Neuron (in vitro differentiated cells): ENCODE data around the gene CROCC.

Source experiments
- H2AFZ ChIP-seq: one replicate; pipeline ENCODE4 v1.6.1; 2013; ENCODE audit warnings: low read depth, mild to moderate bottlenecking, inconsistent platforms, low read length, moderate library complexity
- H3K27me3 ChIP-seq: one replicate; pipeline ENCODE4 v1.6.1; 2013; ENCODE audit warnings: low read length; ENCODE audit not compliant: insufficient read depth
- H3K36me3 ChIP-seq: one replicate; pipeline ENCODE4 v1.6.1; 2013; ENCODE audit warnings: low read length; ENCODE audit not compliant: insufficient read depth
- H3K4me1 ChIP-seq: one replicate; pipeline ENCODE4 v1.6.1; 2013; ENCODE audit warnings: low read length; ENCODE audit not compliant: insufficient read depth
- H3K4me3 ChIP-seq: 2 replicates; pipeline ENCODE4 v1.5.1; 2013; ENCODE audit warnings: mild to moderate bottlenecking, low read length, moderate library complexity
- H3K9me3 ChIP-seq: one replicate; pipeline ENCODE4 v1.6.1; 2013; ENCODE audit warnings: low read length

The CROCC gene

DNA sequence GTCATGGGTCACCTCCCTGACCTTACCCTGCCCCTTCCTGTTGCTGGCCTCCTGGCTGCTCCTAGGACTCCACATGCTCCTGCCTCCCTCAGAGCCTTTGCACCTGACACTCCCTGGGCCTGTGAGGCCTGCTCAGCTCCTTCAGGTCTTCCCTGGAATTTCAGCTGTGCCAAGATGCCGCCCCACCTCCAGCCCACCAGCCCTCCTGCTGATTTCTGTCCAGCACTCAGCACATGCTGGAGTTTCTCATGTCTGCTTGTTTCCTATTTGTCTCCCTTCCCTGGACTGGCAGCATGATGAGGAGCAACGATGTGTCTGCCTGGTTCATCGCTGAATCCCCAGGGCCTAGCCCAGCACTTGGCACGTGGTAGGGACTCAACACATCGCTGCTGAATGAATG, 55.6 kb downstream of the CROCC start:
- Histone ChIP-seq H3K36me3 (peaks cover 11% of the 10 kb centered on the region), H3K9me3 (no peaks in the 10 kb centered on the region), H2AFZ (no peak overlapping the region), H3K4me1 (peaks cover 17% of the 10 kb centered on the region), H3K4me3 (no peak overlapping the region), H3K27me3 (no peaks in the 10 kb centered on the region)

- Histone ChIP-seq H3K27me3 (no peaks in the 10 kb centered on the region), H3K9me3 (no peaks in the 10 kb centered on the region), H3K4me3 (no peak overlapping the region), H3K36me3 (peaks cover 9% of the 10 kb centered on the region), H2AFZ (no peak overlapping the region), H3K4me1 (peaks cover 15% of the 10 kb centered on the region)
Observed at GRCh38 chr1:16978139-16978538, 56.4 kb downstream of the CROCC start.

GRCh38 chr1:16978567-16979474, 57.1 kb downstream of the CROCC start:
- H3K4me1 ChIP-seq, result peaks cover 17% of the 10 kb centered on the region
- no peak overlapping the region for H2AFZ ChIP-seq
- no peaks in the 10 kb centered on the region for H3K9me3 ChIP-seq
- no peaks in the 10 kb centered on the region for H3K27me3 ChIP-seq
- H3K36me3 ChIP-seq, result peaks cover 7% of the 10 kb centered on the region
- peak overlapping the region; percentile 83 for H3K4me3 ChIP-seq

GRCh38 chr1:16979475-16980327, 58.0 kb downstream of the CROCC start:
- Histone ChIP-seq H3K9me3 (no peaks in the 10 kb centered on the region), H3K4me1 (peaks cover 17% of the 10 kb centered on the region), H3K4me3 (peak overlapping the region; percentile 83), H3K36me3 (peaks cover 7% of the 10 kb centered on the region), H2AFZ (peak overlapping the region; percentile 79), H3K27me3 (no peaks in the 10 kb centered on the region)

DNA sequence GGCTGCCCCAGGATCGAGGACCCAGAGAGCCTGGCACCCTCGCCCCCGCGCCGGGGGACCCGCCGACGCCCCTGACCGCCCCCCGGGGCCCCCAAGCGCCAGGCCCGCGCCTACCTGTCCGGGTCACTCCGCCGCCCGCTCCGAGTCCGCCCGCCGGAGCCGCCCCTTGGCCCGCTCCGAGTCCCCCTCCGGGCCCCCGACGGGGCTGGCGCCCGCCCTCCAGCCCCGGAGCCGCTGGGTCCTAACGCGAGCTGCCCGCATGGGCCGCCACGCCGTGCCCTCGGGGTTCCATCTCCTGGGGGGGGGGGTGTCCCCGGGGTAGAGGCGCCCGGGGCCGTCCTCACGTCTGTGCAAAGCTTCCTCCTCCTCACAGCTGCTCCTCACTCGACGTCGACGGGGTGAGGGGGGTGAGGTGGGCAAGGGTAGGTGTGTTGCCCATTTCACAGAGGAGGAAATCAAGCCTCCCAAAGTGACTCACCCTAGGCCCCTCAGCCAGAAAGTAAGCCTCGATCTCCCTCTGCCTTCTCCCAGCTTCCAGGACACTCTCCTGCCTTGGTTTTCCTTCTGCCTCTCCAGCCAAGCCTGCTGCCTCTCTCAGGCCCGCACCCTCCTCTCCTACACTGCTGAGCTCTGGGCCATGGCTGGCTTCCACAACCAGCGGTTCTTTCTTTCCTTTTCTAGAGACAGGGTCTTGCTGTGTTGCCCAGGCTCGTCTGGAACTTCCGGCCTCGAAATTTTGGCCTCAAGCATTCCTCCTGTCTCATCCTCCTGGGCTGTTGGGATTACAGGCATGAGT, 58.9 kb downstream of the CROCC start, which contains the start of gene MFAP2:
TSS of gene MFAP2 (minus strand) at position 148 of the 796 bp plus-strand sequence. CDS start 2,347 bp downstream, outside the sequence.
- Histone ChIP-seq H3K4me3 (peak within 1 kb of the TSS; percentile 83), H3K27me3 (no peaks in the 10 kb centered on the region), H3K36me3 (peaks cover 7% of the 10 kb centered on the region), H3K9me3 (no peaks in the 10 kb centered on the region), H2AFZ (peak within 1 kb of the TSS; percentile 79), H3K4me1 (peaks cover 17% of the 10 kb centered on the region)

DNA sequence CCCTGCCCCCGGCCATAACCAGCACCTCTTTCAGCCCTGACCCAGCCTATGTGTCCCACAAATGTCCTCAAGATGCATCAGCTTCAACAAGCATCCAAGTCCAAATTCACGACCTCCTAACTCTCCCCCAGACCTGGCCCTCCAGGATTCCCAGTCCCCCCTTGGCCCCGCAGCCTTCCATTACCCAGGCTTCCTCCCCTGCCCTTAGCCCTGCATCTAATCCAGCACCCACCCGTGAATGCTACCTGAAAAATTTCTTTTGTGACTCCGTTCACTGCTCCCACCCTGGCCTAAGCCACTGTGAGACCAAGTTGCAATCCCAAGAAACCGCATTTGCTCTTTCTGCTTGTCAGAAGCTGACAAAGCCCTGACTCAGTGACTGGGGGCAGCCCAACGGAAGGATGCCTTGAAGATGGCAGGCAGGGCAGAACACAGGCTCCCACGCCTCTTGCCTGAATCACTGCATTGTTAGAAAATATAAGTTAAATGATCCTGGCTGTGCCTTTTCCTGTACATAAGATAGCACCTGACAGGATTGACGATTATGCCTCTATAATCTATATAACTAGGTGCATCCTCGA, 59.6 kb downstream of the CROCC start:
- Histone ChIP-seq H3K27me3 (no peaks in the 10 kb centered on the region), H3K4me3 (no peak overlapping the region), H3K4me1 (peaks cover 17% of the 10 kb centered on the region)

GRCh38 chr1:16982902-16983301, 61.2 kb downstream of the CROCC start:
- Histone ChIP-seq H3K9me3 (no peaks in the 10 kb centered on the region), H3K4me3 (no peak overlapping the region), H3K36me3 (peaks cover 7% of the 10 kb centered on the region), H3K4me1 (peaks cover 17% of the 10 kb centered on the region), H3K27me3 (no peaks in the 10 kb centered on the region), H2AFZ (no peak overlapping the region)

More for the DNA sequence above, 59.6 kb downstream of the CROCC start:
- no peaks in the 10 kb centered on the region for H3K9me3 ChIP-seq
- H2AFZ ChIP-seq, result no peak overlapping the region
- H3K36me3 ChIP-seq, result peaks cover 3% of the 10 kb centered on the region

- Histone ChIP-seq H3K4me3 (no peak overlapping the region), H3K9me3 (no peaks in the 10 kb centered on the region), H3K36me3 (peaks cover 11% of the 10 kb centered on the region), H3K27me3 (no peaks in the 10 kb centered on the region), H3K4me1 (peaks cover 17% of the 10 kb centered on the region), H2AFZ (no peak overlapping the region)
Observed at GRCh38 chr1:16983649-16984048, 61.9 kb downstream of the CROCC start.

- Histone ChIP-seq H3K9me3 (no peaks in the 10 kb centered on the region), H3K27me3 (no peaks in the 10 kb centered on the region), H3K4me3 (no peak overlapping the region), H3K36me3 (peaks cover 11% of the 10 kb centered on the region), H3K4me1 (peaks cover 6% of the 10 kb centered on the region), H2AFZ (no peak overlapping the region)
Observed at GRCh38 chr1:16984717-16985116, 63.0 kb downstream of the CROCC start.

DNA sequence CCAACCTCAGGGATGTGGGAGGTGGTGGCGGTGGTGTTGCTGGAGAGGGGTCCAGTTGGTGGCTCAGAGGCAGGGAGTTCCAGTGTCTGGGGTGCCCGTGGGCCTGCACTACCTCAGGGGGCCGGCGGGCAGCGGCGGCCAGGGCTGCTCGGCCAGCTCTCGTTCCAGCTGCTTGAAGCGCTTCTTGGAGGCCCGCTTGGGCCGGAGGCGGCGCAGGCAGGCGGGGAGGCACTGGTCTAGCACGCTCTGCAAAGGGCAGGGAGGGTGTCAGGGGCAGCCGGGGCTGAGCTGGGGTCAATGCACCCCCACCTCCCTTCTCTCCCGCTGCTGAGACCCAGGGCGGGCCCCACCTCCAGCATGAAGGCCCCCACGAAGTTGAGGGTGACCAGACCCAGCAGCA, 64.4 kb downstream of the CROCC start:
- H3K36me3 ChIP-seq, result peaks cover 11% of the 10 kb centered on the region
- no peaks in the 10 kb centered on the region for H3K27me3 ChIP-seq
- no peak overlapping the region for H2AFZ ChIP-seq
- H3K4me1 ChIP-seq, result peaks cover 6% of the 10 kb centered on the region
- no peak overlapping the region for H3K4me3 ChIP-seq
- H3K9me3 ChIP-seq, result no peaks in the 10 kb centered on the region

DNA sequence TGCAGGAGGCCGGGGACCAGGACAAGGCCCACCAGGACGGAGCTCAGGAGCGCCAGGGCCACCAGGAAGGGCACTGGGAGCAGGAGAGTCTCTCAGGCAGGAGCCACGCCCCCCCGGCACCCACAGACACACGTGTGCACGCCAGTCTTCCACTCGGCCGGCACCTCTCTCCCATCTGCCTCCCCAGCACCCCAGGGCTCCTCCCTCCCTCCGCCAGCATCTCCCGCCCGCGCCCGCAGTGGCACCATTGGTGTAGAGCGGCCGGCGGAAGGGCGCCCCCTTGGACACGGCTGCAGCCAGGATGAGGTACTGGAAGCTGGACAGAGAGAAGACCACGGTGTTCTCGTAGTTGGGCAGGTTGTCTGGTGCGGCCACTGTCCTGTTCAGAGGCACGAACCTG, 64.8 kb downstream of the CROCC start:
- Histone ChIP-seq H3K4me1 (peaks cover 6% of the 10 kb centered on the region), H2AFZ (no peak overlapping the region)

DNA sequence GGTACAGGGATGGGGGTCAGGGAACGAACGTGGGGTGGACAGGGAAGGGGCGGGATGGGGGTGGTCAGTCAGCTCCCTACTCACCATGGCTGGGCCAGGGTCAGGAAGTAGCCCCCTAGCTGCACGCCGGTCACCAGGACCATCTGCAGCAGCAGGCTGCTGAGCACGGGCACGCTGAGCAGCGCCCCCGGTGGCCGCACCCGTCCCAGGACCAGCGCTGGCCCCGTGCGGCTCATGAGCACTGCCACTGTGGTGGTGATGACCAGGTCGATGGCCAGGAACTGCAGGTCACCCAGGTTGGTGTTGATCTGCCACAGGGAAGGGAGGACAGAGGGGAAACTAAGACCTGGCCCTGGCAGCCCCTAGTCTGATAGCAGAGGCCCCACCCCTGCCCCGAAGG, 65.2 kb downstream of the CROCC start:
- Histone ChIP-seq H3K4me3 (no peak overlapping the region), H2AFZ (no peak overlapping the region), H3K4me1 (peaks cover 6% of the 10 kb centered on the region), H3K36me3 (peaks cover 11% of the 10 kb centered on the region), H3K9me3 (no peaks in the 10 kb centered on the region), H3K27me3 (no peaks in the 10 kb centered on the region)

More for the DNA sequence above, 64.8 kb downstream of the CROCC start:
- peaks cover 11% of the 10 kb centered on the region for H3K36me3 ChIP-seq
- no peaks in the 10 kb centered on the region for H3K27me3 ChIP-seq
- no peaks in the 10 kb centered on the region for H3K9me3 ChIP-seq
- H3K4me3 ChIP-seq, result no peak overlapping the region
